Stimulated activated CD4-positive, alpha-beta T cell treated with anti-CD3 and anti-CD28 coated beads, Interleukin-4, amount 100 ng/mL, for 4 hours (primary cell): ENCODE measurements around the gene ABHD2.
"Not testable (repeated sequence)": the region's sequence is repeated elsewhere in the genome, so short reads cannot be mapped to it uniquely, and the experiment has no call there.

ENCODE experiments used
- DNase-seq, 2 experiments: peaks; one replicate each; pipeline ENCODE4 v3.0.0-alpha.2; 2020

The ABHD2 gene

GRCh38 chr15:89243046-89243690 lies 154.9 kb downstream of the ABHD2 start:
- no peak for DNase-seq

GRCh38 chr15:89243691-89244573 lies 155.7 kb downstream of the ABHD2 start, which contains the start of gene FANCI:
Gene FANCI (plus strand): TSS chr15:89243979. CDS start chr15:89247648, 3,669 bp downstream.
- peak; percentile 94 to 96 for DNase-seq

- no peak for DNase-seq
These were observed 156.3 kb downstream of the ABHD2 start for GRCh38 chr15:89244574-89244903.

- DNase-seq = no peak
These were observed 159.2 kb downstream of the ABHD2 start for GRCh38 chr15:89247446-89247845.

GRCh38 chr15:89248584-89248983 lies 160.3 kb downstream of the ABHD2 start:
- DNase-seq = no peak

- not testable (repeated sequence) for DNase-seq
These were observed 161.9 kb downstream of the ABHD2 start for GRCh38 chr15:89250142-89250541.
